ENCODE data around the gene SNX27.

Gene SNX27

DNA sequence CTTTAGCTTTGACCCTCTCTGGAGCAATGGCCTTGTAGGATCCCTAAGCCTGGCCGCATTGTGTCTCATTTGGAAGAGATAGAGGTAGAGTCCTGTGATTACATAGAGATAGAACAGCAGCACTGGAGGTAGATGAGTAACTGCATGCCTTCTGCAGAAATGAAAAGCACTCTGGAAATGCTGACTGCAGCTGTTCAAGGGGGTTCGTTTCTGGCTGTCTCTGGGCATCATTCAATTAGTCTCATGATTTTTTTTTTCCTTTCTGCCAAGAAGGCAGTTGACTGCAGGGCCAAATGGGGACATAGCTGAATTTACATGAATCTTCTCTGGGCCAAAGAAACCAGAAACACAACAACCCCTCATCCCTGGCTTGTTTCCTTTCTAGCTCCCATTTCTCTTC, 28.1 kb upstream of the SNX27 start:
- H3K27ac ChIP-seq: peak overlapping the region; percentile 96
- TF ChIP-seq, protein P1, sequence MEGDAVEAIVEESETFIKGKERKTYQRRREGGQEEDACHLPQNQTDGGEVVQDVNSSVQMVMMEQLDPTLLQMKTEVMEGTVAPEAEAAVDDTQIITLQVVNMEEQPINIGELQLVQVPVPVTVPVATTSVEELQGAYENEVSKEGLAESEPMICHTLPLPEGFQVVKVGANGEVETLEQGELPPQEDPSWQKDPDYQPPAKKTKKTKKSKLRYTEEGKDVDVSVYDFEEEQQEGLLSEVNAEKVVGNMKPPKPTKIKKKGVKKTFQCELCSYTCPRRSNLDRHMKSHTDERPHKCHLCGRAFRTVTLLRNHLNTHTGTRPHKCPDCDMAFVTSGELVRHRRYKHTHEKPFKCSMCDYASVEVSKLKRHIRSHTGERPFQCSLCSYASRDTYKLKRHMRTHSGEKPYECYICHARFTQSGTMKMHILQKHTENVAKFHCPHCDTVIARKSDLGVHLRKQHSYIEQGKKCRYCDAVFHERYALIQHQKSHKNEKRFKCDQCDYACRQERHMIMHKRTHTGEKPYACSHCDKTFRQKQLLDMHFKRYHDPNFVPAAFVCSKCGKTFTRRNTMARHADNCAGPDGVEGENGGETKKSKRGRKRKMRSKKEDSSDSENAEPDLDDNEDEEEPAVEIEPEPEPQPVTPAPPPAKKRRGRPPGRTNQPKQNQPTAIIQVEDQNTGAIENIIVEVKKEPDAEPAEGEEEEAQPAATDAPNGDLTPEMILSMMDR (conservative IDR thresholded peaks at IDR 0.05; ENCODE audit: low read depth): no peak
- no peak for DNase-seq (ENCODE audit: low spot score)
- POLR2A ChIA-PET (ENCODE audit: low non-redundant PET): no interaction called here
- CTCF ChIA-PET: interaction anchor here (0.7 kb wide), 1 partner anchor 13 kb away, joined by 3 read pairs; no protein-coding TSS in a partner anchor

DNA sequence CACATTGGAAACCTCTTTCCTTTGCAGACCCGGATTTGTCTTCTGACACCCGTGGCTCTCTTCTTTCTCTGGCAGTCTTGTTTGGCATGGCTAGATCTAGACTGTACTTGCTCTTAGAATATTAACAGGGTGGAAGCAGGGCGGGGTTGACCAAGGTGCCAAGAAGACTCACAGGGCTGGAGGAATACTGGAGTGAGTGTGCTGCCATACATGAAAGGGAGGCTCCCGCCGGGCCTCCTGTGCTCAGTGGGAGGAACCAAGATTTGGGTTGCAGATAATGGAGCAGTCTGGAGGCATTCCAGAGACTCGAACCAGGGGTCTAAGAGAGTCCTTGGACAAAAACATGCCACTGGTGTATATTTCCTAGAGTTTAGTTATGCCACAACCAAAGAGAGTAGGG, 27.6 kb upstream of the SNX27 start:
- peak overlapping the region; percentile 96 for H3K27ac ChIP-seq
- DNase-seq (ENCODE audit: low spot score): peak; percentile 24
- ChIA-PET CTCF (interaction anchor here (0.7 kb wide), 1 partner anchor 13 kb away, joined by 3 read pairs; no protein-coding TSS in a partner anchor), POLR2A (ENCODE audit: low non-redundant PET) (no interaction called here)
- TF ChIP-seq, protein P1 (conservative IDR thresholded peaks at IDR 0.05; ENCODE audit: low read depth): no peak

DNA sequence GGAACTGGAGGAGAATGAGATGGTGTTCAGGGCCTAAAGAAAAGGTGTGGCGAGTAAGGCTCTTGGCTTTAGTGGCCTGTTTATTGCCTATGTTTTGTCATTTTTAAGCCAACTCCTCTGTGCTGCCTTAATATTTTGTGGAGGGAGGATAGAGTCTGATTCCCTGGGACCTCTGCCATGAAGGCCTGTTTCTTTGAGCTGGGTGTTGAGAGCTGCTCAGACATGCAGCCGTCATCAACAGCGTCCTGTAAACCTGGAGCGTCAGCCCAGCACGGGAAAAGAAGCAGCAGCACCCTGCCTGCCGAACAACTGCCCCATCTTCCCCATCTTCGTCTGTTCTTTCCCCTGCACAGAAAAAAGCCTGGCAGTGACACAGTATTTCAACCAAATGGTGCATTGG, 27.1 kb upstream of the SNX27 start:
- TF ChIP-seq, protein P1 (conservative IDR thresholded peaks at IDR 0.05; ENCODE audit: low read depth): no peak
- ChIA-PET POLR2A (ENCODE audit: low non-redundant PET) (no interaction called here), CTCF (no interaction called here)
- no peak for DNase-seq (ENCODE audit: low spot score)
- peak overlapping the region; percentile 96 for H3K27ac ChIP-seq

DNA sequence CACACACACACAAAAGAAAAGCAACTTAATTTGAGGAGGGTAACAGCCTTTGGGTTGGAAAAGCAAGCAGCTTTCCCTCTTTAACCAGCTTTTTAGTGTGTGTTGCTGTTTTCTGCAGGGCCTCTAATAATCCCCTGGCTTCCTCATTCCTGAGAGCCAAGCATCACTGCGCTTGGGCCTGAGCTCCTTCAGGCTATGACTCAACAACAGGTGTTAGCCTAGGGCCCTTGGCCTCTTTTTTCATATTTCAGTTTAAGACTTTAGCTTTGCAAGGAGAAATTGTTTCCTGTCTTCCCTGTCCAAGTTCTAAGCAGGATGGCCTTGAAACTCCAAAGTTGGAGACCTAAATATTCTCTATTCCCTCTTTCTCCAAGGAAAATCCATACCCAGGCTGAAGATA, 26.2 kb upstream of the SNX27 start:
- H3K27ac ChIP-seq: peak overlapping the region; percentile 96
- TF ChIP-seq, protein P1 (conservative IDR thresholded peaks at IDR 0.05; ENCODE audit: low read depth): no peak
- POLR2A ChIA-PET (ENCODE audit: low non-redundant PET): no interaction called here
- CTCF ChIA-PET: interaction anchor here (0.9 to 1.1 kb wide), 2 partner anchors 8 to 16 kb away, joined by 4 to 5 read pairs; no protein-coding TSS in a partner anchor
- peak; percentile 84 for DNase-seq (ENCODE audit: low spot score)

DNA sequence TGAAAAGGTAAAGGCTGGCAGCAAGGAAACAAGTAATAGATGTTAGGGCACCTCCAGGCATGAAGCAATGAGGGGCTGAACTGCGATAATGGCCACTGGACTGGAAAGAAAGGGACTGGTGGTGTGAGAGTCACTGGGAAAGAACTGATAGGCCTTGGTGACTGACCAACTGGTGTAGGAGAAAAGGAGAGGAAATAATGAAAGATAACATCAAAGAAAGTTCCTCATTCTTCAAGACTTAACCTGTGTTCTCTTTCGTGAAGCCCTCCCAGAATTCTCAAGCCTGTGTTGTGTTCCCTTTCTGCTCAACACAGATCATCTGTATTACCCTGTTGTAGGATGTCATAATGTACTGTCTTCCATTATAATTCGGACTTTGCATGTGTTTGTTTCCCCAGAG, 20.9 kb upstream of the SNX27 start:
- H3K27ac ChIP-seq: no peak overlapping the region
- CTCF ChIA-PET: no interaction called here
- POLR2A ChIA-PET (ENCODE audit: low non-redundant PET): no interaction called here
- TF ChIP-seq, protein P1 (conservative IDR thresholded peaks at IDR 0.05; ENCODE audit: low read depth): no peak
- no peak for DNase-seq (ENCODE audit: low spot score)

DNA sequence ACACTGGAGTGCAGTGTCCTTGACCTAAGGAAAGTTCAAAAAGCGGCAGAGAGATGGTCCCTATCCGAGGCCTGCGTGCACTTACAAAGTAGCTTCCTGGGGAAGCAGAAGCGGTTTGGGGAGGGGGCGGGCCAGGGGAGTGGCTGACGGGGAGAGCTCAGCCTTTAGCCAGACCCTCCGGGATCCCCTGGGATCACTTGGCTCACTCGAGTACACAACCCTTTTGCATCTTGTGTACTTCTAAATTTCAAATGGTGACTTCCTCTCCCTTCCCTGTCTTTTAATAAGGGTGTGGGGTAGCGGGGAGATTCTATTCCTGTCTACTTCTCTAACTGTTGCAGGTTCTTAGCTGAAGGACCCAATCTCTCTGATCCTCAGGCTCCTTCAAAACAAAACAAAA, 18.1 kb upstream of the SNX27 start:
- no peak for DNase-seq (ENCODE audit: low spot score)
- TF ChIP-seq, protein P1 (conservative IDR thresholded peaks at IDR 0.05; ENCODE audit: low read depth): no peak
- ChIA-PET POLR2A (ENCODE audit: low non-redundant PET) (no interaction called here), CTCF (interaction anchor here (0.5 to 2.0 kb wide), 21 partner anchors 8 to 288 kb away, joined by 3 to 8 read pairs (median 4); partner anchors contain the start of gene SNX27)
- no peak overlapping the region for H3K27ac ChIP-seq

All from RWPE1 (cell line).